Esophagus squamous epithelium (tissue), 5 donors: ENCODE data around the gene CEP57L1. TPM values are rescaled to one million over a fixed set of nuclear protein-coding genes. Genes with fewer than 3 reads are reported as not detected.

Experiments used
- DNase-seq: peaks from one replicate; lab custom pipeline; 2025; lab: John Stamatoyannopoulos, UW
- H3K27ac ChIP-seq, 4 donors: fragments of 200-600 bp; sonication (generic); one replicate each; pipeline ENCODE4 v1.5.1; 2016 to 2019; ENCODE audit warnings: mild to moderate bottlenecking in 1 of 4
- H3K27me3 ChIP-seq, 4 donors: fragments of 200-600 bp; sonication (generic); 1 replicate in 3 of 4; 2 replicates in 1 of 4; pipeline versions ENCODE4 v1.5.1 to v1.6.0; 2017 to 2021; ENCODE audit warnings: antibody characterized with exemption in 1 of 4
- H3K36me3 ChIP-seq, 3 donors: fragments of 200-600 bp; sonication (generic); one replicate each; pipeline ENCODE4 v1.5.1; 2016 to 2019
- H3K4me1 ChIP-seq, 3 donors: fragments of 200-600 bp; sonication (generic); one replicate each; pipeline ENCODE4 v1.5.1; 2017 to 2019
- H3K4me3 ChIP-seq, 4 donors: fragments of 200-600 bp; sonication (generic); 1 replicate in 3 of 4; 2 replicates in 1 of 4; pipeline ENCODE4 v1.5.1; 2016 to 2019; ENCODE audit warnings: mild to moderate bottlenecking in 2 of 4, moderate library complexity in 1 of 4
- H3K9me3 ChIP-seq, 3 donors: fragments of 200-600 bp; sonication (generic); one replicate each; pipeline ENCODE4 v1.5.1; 2016 to 2019
- CTCF ChIP-seq, 6 experiments: fragments of 450-650 bp in 4 of 6; fragments of 200-600 bp in 2 of 6; sonication (generic) in 2 of 6; IDR thresholded peaks; one replicate each; pipeline ENCODE4 v1.5.1; 2016 to 2019; ENCODE audit warnings: antibody characterized with exemption in 6 of 6, mild to moderate bottlenecking in 4 of 6, moderate library complexity in 4 of 6
- POLR2A ChIP-seq, 4 donors: fragments of 450-650 bp; IDR thresholded peaks; one replicate each; pipeline ENCODE4 v1.6.1; 2017; ENCODE audit warnings: antibody characterized with exemption in 4 of 4, mild to moderate bottlenecking in 4 of 4, moderate library complexity in 3 of 4
- WGBS, 2 donors: methylation state at CpG; one replicate each; pipeline ENCODE4 v1.1.5; 2018; 5-methylcytosine and 5-hydroxymethylcytosine counted together
- intact Hi-C: fragments of 100-400 bp; cut with DNase I; formaldehyde crosslinking; loops from one replicate; pipeline ENCODE4 v1.15.0; 2022
- total RNA-seq, 4 donors: library from RNA; depleted of rRNA; stranded (reverse); fragments of >200 nt; gene quantifications; one replicate each; pipeline ENCODE4 v1.1.0, GENCODE V29; 2016
- donor health status: DM: yes; HTN: yes; CAD: no.

The CEP57L1 gene
- 1 to 10 TPM; 4.9 to 9.7 (median 7.4) TPM for total RNA-seq

GRCh38 chr6:109095036-109095834 lies at the start of gene CEP57L1:
Gene CEP57L1, plus strand, starts transcription at chr6:109095507. Its CDS starts 49,715 bp downstream, at chr6:109145222.
- peaks cover 0 to 2% (median 0%) of the 10 kb centered on the region in 3 donors for H3K36me3 ChIP-seq
- H3K4me3 ChIP-seq = peak within 1 kb of the TSS; percentile 57 to 84 (median 70)
- WGBS, 2 donors = 0 to 1% methylated on average over 34 to 37 of the region's 49 CpGs
- H3K27ac ChIP-seq = peak within 1 kb of the TSS; percentile 95 to 100 (median 98)
- no peaks in the 10 kb centered on the region for H3K9me3 ChIP-seq
- TF ChIP-seq POLR2A (IDR thresholded peaks at IDR 0.05) (peak in 2 of 4 donors; percentile 24 to 55), CTCF (IDR thresholded peaks at IDR 0.05) (peak in 1 of 6 experiments; percentile 2)
- H3K27me3 ChIP-seq = no peaks in the 10 kb centered on the region
- intact Hi-C loops = no loop called here
- DNase-seq = peak; percentile 85
- H3K4me1 ChIP-seq = peaks cover 0 to 51% (median 5%) of the 10 kb centered on the region in 3 donors

- WGBS, 2 donors = 33 to 42% methylated on average over 1 of the region's 1 CpG
- Histone ChIP-seq H3K4me1 (peaks cover 0 to 11% (median 0%) of the 10 kb centered on the region in 3 donors), H3K36me3 (no peaks in the 10 kb centered on the region), H3K4me3 (no peak overlapping the region), H3K27me3 (no peaks in the 10 kb centered on the region), H3K9me3 (no peaks in the 10 kb centered on the region), H3K27ac (no peak overlapping the region)
- TF ChIP-seq CTCF (IDR thresholded peaks at IDR 0.05) (no peak), POLR2A (IDR thresholded peaks at IDR 0.05) (no peak)
- intact Hi-C loops = no loop called here
- DNase-seq = no peak
These were observed 47.1 kb upstream of the CEP57L1 start for GRCh38 chr6:109048176-109048575.

GRCh38 chr6:109048670-109049415 lies 46.5 kb upstream of the CEP57L1 start:
- no peak overlapping the region for H3K27ac ChIP-seq
- intact Hi-C loops = no loop called here
- H3K27me3 ChIP-seq = no peaks in the 10 kb centered on the region
- peaks cover 0 to 15% (median 0%) of the 10 kb centered on the region in 3 donors for H3K4me1 ChIP-seq
- no peak overlapping the region for H3K4me3 ChIP-seq
- no peaks in the 10 kb centered on the region for H3K9me3 ChIP-seq
- 87 to 94% methylated on average over 3 of the region's 3 CpGs for WGBS, 2 donors
- no peak for TF ChIP-seq POLR2A (IDR thresholded peaks at IDR 0.05)
- DNase-seq = no peak
- no peaks in the 10 kb centered on the region for H3K36me3 ChIP-seq

- WGBS, 2 donors = 58 to 64% methylated on average over 2 of the region's 2 CpGs
- Histone ChIP-seq H3K4me1 (peaks cover 0 to 15% (median 0%) of the 10 kb centered on the region in 3 donors), H3K36me3 (no peaks in the 10 kb centered on the region), H3K4me3 (no peak overlapping the region), H3K27me3 (no peaks in the 10 kb centered on the region), H3K27ac (no peak overlapping the region), H3K9me3 (no peaks in the 10 kb centered on the region)
- intact Hi-C loops = no loop called here
- TF ChIP-seq CTCF (IDR thresholded peaks at IDR 0.05) = no peak
- no peak for TF ChIP-seq POLR2A (IDR thresholded peaks at IDR 0.05)
- no peak for DNase-seq
These were observed 45.3 kb upstream of the CEP57L1 start for GRCh38 chr6:109050012-109050411.

GRCh38 chr6:109050447-109051102 lies 44.7 kb upstream of the CEP57L1 start:
- no peaks in the 10 kb centered on the region for H3K36me3 ChIP-seq
- H3K9me3 ChIP-seq = no peaks in the 10 kb centered on the region
- H3K27ac ChIP-seq = no peak overlapping the region
- WGBS, 2 donors = 75 to 79% methylated on average over 1 of the region's 1 CpG
- DNase-seq = no peak
- no peaks in the 10 kb centered on the region for H3K27me3 ChIP-seq
- H3K4me3 ChIP-seq = no peak overlapping the region
- intact Hi-C loops = no loop called here
- no peak for TF ChIP-seq CTCF (IDR thresholded peaks at IDR 0.05)
- no peak for TF ChIP-seq POLR2A (IDR thresholded peaks at IDR 0.05)
- H3K4me1 ChIP-seq = peaks cover 0 to 15% (median 0%) of the 10 kb centered on the region in 3 donors
